Raji (cell line): ENCODE measurements around the gene TTC32.

Experiments used
- POLR2A ChIP-seq: IDR thresholded peaks from 2 replicates; pipeline ENCODE4 v1.6.1; 2011; ENCODE audit warnings: low read depth, low read length, control low read depth; ENCODE audit not compliant: insufficient read depth

The TTC32 gene

DNA sequence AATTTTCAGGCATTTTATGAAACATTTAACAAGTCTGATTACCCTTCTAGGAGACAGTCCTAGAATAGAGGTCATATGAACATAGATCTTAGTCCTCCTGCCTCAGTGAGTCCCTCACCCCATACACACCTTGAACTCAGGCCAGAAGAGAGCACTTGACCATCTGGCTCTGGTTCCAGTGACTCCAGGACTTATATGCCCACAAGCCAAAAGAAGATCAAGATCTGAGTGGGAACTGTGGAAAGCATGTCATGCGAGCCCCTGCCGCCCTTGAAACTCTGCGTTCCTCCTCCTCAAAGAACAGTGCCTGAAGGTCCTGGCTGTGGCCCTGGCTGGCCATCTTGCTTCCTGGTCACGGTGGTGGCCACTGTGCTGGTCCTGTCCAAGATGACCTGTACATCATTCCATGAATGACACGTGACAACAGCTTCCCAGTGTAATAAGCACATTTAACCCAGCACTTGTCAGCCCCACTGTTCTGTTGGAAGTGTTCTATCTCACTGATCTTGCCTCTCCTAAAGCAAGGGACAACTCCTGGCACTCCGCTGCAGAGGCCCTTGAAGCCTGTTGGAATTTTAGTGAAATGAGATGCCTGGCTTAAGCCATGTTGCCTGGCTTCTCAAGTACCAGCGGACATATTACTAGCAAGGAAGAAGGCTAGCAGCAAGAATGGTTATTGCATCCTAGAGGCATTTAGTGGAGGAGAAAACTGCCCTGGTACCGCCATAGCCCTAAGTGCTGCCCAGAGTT lies 17.6 kb downstream of the TTC32 start:
- no peak for TF ChIP-seq POLR2A

DNA sequence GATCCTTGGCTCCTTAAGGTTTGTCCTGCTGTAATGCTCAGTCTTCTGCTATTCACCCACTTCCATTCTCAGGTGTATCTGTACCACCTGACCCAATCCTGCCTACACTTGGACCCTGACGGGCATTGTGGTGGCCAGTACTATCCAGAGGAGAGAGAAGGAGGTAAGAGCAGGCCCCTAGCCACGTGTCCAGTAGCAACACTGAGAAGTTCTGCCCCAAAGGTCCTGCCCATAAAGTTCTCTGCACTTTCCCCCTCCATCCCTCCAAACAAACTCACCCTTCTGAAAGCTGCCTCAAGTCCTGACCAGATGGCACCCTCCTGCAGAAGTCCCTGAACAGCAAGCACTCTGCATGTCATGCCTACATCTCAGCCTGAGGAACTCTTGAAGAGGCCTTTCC lies 18.3 kb downstream of the TTC32 start:
- TF ChIP-seq POLR2A: no peak

GRCh38 chr2:19882286-19882685 lies 19.5 kb downstream of the TTC32 start:
- TF ChIP-seq POLR2A: no peak

DNA sequence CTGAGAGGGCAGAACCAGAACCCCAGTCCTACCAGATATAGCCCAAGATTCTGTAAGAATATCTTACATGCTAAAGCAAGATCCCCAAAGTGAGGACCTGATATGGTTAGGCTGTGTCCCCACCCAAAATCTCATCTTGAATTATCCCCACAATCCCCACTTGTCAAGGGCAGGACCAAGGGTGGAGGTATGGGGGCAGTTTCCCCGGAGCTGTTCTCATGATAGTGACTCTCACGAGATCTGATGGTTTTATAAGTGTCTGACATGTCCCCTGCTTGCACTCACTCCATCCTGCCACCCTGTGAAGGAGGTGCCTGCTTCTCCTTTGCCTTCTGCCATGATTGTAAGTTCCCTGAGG lies 19.9 kb downstream of the TTC32 start:
- TF ChIP-seq POLR2A: no peak

DNA sequence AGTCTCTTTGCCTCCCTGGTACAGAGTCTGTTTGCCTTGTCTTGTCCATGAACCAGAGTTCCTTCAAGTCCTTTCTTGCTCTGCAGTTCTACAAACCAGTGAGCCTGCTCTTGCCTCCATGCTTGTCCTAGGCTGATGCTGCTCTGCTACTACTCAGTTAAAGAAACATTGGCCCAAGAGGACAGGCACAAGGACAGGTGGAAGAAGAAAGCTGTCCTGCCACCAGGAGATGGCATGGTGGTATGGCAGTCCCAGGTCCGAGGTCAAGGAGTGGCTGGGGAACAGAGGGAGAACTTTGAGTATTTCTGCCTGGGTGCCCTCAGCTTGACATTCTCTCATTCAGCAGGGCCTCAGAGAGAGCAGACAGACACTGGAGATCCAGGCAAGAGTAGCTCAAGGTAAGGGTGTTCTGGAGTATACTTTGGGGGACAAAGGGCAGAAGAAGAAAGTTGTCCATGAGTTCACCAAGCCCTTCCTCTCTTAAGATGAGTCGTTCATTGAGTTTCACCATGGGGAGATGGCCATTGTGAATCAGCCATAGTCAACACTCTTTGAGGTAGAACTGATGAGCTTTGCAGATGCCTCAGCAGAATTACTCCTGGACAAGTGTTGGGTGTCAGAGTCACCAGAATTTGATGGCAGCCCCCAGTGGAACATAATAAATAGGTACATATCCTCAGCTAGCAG lies 20.4 kb downstream of the TTC32 start:
- no peak for TF ChIP-seq POLR2A

DNA sequence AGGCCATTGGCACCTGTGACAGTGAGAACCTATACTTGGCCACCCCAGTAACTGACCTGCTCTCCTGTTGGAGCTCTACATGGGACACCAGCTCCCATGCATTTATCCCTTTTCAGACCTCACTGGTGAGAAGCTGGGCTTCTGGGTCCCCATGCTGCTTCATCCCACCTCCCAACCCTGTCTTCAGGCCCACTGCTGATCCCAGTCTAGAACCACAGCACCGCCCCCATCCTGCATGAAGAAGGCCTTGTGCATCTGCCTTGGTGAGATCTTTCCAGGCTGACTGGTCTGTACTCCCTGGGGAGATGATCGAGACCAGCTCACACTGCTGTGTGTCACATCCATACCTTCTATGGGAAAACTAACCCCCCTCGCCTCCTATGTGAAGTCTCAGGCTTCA lies 22.7 kb downstream of the TTC32 start:
- no peak for TF ChIP-seq POLR2A

- TF ChIP-seq POLR2A: no peak
These were observed 23.3 kb downstream of the TTC32 start for GRCh38 chr2:19878268-19879046.

- no peak for TF ChIP-seq POLR2A
These were observed 25.0 kb downstream of the TTC32 start for GRCh38 chr2:19876751-19877150.

- no peak for TF ChIP-seq POLR2A
These were observed 26.5 kb downstream of the TTC32 start for GRCh38 chr2:19875280-19875679.

- no peak for TF ChIP-seq POLR2A
These were observed 27.1 kb downstream of the TTC32 start for GRCh38 chr2:19874726-19875125.

DNA sequence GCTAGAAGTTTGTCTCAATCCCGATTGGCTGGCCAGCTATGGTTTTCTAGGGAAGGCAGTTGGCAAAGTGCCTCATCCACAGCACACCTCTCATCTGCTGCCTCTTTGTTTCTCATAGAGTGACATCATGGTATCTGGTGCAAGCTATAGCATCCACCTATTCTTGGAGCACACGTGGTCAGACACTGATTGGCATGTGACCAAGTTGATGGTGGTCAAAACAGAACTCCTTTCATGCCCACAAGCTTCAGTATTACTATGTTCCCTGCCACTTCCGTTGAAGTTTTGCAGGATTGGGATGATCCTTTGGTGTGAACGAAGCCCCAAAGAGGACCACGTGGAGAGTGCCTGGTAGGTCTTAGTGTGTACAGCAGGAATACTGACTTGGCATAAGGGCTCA lies 28.8 kb downstream of the TTC32 start:
- TF ChIP-seq POLR2A: no peak

- TF ChIP-seq POLR2A: no peak
These were observed 29.5 kb downstream of the TTC32 start for GRCh38 chr2:19872302-19872701.

- no peak for TF ChIP-seq POLR2A
These were observed 29.9 kb downstream of the TTC32 start for GRCh38 chr2:19871836-19872235.

DNA sequence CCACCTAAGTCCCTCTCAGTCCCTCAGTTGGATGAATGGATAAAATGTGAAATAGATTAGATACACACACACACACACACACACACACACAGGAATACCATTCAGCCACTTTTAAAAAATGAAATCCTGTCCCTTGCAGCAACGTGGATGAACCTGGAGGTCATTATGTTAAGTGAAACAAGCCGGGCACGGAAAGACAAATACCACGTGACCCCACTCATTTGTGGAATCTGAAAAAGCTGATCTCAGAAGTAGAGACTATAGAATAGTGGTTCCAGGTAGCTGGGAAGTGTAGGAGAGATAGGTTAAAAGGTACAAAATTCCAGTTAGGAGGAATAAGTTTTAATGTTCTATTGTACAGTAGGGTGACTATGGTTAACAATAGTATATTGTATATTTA lies 31.0 kb downstream of the TTC32 start:
- no peak for TF ChIP-seq POLR2A

GRCh38 chr2:19868701-19869580 lies 32.8 kb downstream of the TTC32 start:
- no peak for TF ChIP-seq POLR2A
